ENCODE measurements around the gene MAD2L1BP.

DNA sequence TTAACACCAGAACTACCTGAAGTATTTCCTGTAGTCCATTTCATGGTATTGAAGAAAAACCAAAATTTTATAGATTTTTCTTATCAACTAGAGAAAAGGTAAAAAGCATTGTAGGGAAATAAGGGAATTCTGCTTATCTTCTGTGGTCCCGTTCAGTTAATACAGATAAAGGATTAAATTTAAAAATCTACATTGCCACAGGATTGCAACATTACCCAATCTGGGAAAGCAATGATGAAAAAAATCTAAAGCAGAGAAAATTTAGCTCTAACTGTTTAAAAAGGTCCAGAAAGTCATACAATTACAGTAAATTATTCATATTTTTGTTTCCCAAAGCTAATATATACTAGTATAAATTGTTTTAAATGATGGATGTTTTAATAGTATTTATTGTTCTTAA lies 41.7 kb upstream of the MAD2L1BP start:
- TF ChIP-seq, protein P1, sequence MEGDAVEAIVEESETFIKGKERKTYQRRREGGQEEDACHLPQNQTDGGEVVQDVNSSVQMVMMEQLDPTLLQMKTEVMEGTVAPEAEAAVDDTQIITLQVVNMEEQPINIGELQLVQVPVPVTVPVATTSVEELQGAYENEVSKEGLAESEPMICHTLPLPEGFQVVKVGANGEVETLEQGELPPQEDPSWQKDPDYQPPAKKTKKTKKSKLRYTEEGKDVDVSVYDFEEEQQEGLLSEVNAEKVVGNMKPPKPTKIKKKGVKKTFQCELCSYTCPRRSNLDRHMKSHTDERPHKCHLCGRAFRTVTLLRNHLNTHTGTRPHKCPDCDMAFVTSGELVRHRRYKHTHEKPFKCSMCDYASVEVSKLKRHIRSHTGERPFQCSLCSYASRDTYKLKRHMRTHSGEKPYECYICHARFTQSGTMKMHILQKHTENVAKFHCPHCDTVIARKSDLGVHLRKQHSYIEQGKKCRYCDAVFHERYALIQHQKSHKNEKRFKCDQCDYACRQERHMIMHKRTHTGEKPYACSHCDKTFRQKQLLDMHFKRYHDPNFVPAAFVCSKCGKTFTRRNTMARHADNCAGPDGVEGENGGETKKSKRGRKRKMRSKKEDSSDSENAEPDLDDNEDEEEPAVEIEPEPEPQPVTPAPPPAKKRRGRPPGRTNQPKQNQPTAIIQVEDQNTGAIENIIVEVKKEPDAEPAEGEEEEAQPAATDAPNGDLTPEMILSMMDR (optimal IDR thresholded peaks at IDR 0.05 in 1 of 3, IDR thresholded peaks at IDR 0.05 in 1 of 3, conservative IDR thresholded peaks at IDR 0.05 in 1 of 3; ENCODE audit: extremely low read depth in 1 of 3, insufficient read depth in 2 of 3, low read length in 3 of 3) = no peak
- TF ChIP-seq EZH2 (IDR thresholded peaks at IDR 0.05; ENCODE audit: low read length) = no peak

All from keratinocyte (primary cell).